GM12873 (cell line): ENCODE results near the gene LBHD1.

ENCODE experiments used
- TF ChIP-seq, protein P1 (sequence below): IDR thresholded peaks from 2 replicates; pipeline ENCODE4 v1.5.1; 2012; ENCODE audit warnings: low read depth, mild to moderate bottlenecking, moderate library complexity, low read length, control low read depth; ENCODE audit not compliant: insufficient read depth; ENCODE audit errors: missing control alignments

The LBHD1 gene

DNA sequence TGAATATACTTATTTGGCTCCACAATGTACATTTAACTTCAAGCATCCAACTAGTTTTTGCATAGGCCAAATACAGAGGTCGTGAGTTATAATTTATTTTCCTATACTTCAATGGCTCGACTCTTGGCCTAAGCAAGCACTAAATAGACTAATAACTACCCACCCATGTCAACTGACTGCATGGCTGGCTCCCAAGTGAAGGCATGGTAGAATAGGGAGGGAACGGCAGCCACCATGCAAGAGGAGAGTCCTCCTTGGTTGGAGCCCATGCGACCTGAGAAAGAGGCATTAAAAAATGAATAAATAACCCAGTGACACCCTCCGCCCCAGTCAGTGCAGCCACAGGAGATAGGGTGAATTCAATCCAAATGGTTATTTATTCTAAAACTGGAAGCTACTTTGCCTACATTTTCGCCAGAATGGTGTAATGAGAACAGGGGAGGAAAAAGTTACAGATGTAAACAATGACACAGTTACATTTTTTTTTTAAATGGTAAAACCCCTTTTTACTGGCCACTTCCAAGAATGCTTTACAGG, 40.3 kb upstream of the LBHD1 start:
- TF ChIP-seq, protein P1, sequence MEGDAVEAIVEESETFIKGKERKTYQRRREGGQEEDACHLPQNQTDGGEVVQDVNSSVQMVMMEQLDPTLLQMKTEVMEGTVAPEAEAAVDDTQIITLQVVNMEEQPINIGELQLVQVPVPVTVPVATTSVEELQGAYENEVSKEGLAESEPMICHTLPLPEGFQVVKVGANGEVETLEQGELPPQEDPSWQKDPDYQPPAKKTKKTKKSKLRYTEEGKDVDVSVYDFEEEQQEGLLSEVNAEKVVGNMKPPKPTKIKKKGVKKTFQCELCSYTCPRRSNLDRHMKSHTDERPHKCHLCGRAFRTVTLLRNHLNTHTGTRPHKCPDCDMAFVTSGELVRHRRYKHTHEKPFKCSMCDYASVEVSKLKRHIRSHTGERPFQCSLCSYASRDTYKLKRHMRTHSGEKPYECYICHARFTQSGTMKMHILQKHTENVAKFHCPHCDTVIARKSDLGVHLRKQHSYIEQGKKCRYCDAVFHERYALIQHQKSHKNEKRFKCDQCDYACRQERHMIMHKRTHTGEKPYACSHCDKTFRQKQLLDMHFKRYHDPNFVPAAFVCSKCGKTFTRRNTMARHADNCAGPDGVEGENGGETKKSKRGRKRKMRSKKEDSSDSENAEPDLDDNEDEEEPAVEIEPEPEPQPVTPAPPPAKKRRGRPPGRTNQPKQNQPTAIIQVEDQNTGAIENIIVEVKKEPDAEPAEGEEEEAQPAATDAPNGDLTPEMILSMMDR = no peak

DNA sequence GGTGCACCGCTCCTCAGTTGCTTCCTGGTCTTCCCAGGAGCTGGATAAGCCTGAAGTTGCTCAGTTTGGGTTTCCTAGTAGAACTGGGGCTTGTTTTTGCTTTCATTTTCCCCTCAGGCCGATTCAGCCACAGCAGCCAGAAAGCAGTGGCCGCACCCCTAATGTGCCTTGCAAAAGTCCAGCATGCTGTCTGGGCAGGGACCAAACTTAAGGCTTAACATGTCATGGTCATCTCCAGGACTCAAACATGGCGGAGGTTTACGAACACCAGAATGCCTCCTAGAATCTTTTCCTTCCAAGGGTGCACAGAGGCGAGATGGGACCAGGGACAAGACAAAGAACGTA, 37.9 kb upstream of the LBHD1 start:
- TF ChIP-seq, protein P1 = no peak

DNA sequence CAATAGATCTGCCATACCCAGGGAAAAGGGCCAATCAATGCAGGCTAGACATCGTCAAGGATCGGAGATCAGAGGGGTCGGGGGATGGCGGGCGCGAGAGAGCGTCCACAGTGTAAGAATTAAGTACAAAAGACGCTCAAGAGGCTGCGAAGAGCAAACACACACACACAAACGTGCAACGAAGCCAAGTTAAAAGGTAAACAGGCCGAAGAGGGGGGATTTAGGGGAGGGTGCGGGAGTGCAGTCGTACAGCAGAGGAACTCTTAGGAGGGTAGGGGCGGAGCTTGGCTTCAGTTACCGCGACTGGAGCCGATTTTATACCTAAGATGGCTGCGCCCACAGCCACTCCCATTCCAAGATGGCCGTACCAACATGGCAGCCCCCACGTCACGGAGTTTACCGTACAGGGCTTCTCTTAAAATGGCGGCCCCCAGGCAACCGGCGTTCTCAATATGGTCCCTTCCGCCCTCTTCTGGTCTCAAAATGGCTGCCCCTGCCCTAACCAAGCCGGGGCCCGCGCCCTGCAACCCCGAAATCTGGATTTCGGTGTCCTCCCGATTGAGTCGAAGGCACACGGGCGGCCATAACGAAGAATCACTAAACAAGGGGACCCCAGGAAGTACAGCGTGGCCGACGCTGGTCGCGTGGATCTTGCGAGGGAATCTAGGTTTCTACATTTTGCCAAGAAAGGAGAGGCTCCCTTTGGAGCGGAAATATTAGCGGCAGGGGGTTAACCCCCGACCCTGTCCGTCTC, 37.4 kb upstream of the LBHD1 start:
- TF ChIP-seq, protein P1 = no peak

DNA sequence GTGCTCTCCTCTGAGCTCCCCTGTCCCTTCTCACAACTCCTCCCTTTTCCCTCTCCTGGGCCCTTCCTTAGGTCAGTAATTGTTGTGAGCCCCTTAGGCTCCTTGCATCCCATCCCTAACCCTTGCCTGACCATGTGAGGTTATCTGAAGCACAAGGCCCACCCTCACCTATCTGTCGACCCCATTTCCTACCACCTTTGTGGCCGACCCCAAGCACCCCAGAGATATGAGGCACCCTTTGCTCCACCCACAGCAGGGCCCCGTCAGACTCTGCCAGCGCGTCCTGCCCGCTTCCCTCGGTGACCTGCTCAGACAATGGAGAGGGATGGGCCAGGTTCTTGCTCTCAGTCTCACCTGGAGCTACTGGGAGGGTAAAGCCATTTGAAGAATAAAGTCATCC, 36.7 kb upstream of the LBHD1 start:
- TF ChIP-seq, protein P1 = no peak

DNA sequence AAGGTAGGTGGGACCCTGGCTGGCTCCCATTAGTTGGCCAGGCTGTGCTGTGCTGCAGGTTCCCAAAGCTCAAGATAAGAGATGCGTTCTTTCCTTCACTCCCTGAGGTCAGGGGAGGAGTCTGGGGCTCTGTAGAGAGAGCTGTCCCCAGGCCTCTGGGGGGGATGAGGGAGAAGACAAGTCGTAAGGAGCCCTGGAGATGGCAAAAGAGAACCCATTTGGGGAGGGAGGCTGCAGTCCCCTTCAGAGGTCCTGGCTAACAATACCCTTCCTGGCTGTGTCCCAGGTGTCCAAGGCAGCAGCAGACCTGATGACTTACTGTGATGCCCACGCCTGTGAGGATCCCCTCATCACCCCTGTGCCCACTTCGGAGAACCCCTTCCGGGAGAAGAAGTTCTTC, 36.3 kb upstream of the LBHD1 start:
- TF ChIP-seq, protein P1 = no peak

DNA sequence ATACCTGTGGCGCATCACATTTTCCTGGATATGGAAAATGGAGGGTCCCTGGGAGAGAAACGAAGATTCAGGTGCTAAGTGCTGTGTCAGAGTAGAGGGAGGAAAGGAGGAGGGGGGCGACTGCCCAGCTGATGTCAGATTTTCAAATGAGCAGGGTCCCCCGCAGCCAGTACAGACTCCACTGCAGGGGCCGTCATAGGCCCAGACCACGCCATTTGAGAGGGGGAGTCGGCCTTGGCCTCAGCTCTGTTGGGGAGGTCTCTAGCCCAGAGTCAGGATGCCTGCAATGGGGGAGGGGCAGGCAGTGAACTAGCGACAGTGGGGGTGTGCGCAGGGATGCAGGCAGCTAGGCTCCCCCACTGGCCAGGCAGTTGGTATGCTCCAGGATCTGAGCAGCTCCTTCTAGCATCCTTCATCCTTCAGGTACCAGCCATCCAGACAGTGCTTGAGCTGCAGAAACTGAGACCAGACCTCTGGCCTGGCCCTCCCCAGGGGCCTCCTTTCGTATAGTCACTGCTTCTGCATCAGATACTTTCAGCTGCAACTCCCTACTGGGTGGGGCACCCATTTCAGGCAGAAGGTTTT, 35.3 kb upstream of the LBHD1 start, which contains the start of the genes BSCL2 and GNG3:
Gene BSCL2 (minus strand): TSS at position 148 of the 585 bp plus-strand sequence. CDS start 229 bp downstream, outside the sequence.
Gene GNG3 (plus strand): TSS at position 400 of the 585 bp plus-strand sequence. CDS start 620 bp downstream, outside the sequence.
- TF ChIP-seq, protein P1 = no peak

DNA sequence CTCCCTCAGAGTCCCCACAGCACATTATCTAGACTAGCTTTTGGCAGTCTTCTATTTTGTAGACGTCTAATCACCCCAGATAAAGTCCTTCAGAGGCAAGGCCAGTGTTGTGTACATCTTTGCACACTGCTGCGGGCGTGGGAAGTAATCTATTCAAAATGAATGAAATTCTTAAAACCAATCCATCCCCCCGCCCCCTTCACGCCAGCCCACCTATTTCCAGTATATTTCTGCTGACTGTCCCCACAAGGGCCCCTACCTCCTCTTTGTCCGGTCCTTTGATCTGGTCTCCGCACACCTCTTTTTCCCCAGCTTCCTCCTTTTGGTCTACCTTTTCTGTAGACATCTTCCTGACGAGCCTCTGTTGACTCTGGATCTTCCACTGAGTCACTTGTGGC, 34.8 kb upstream of the LBHD1 start:
- TF ChIP-seq, protein P1 = no peak
